ENCODE measurements around the gene WWC2. TPM values are rescaled to one million over a fixed set of nuclear protein-coding genes. Genes with fewer than 3 reads are reported as not detected.

The WWC2 gene
- total RNA-seq, 1 donor from 2014 or later = 0.47 TPM

GRCh38 chr4:183345261-183345660 is 246.2 kb downstream of the WWC2 start:
- POLR2A ChIA-PET = no interaction called here
- TF ChIP-seq CTCF (IDR thresholded peaks at IDR 0.05) = no peak
- intact Hi-C loops (cut with micrococcal nuclease) = no loop called here
- H3K27ac Mint-ChIP-seq = no peak overlapping the region
- H3K4me1 Mint-ChIP-seq = peaks cover 2% of the 10 kb centered on the region
- CTCF ChIA-PET = no interaction called here
- DNase-seq = no peak
- peaks cover 11% of the 10 kb centered on the region for H3K27me3 Mint-ChIP-seq
- no peaks in the 10 kb centered on the region for H3K36me3 Mint-ChIP-seq (ENCODE audit: low read depth)
- no peak for ATAC-seq (ENCODE audit: low read depth)
- no peak overlapping the region for H3K4me3 Mint-ChIP-seq
- no peaks in the 10 kb centered on the region for H3K9me3 Mint-ChIP-seq

- Mint-ChIP-seq H3K9me3 (no peaks in the 10 kb centered on the region), H3K27me3 (peaks cover 14% of the 10 kb centered on the region), H3K4me3 (no peak overlapping the region), H3K36me3 (ENCODE audit: low read depth) (no peaks in the 10 kb centered on the region), H3K4me1 (peaks cover 2% of the 10 kb centered on the region), H3K27ac (no peak overlapping the region)
- DNase-seq (no peak), ATAC-seq (ENCODE audit: low read depth) (no peak)
- no peak for TF ChIP-seq CTCF (IDR thresholded peaks at IDR 0.05)
- intact Hi-C loops (cut with micrococcal nuclease) = no loop called here
- ChIA-PET CTCF (no interaction called here), POLR2A (no interaction called here)
These were observed 248.1 kb downstream of the WWC2 start for GRCh38 chr4:183347146-183347545.

GRCh38 chr4:183347566-183347965 is 248.5 kb downstream of the WWC2 start:
- Mint-ChIP-seq H3K27ac (no peak overlapping the region), H3K9me3 (no peaks in the 10 kb centered on the region), H3K4me1 (peaks cover 2% of the 10 kb centered on the region), H3K4me3 (no peak overlapping the region), H3K36me3 (ENCODE audit: low read depth) (no peaks in the 10 kb centered on the region), H3K27me3 (peaks cover 14% of the 10 kb centered on the region)
- CTCF ChIA-PET = no interaction called here
- ATAC-seq (ENCODE audit: low read depth) (no peak), DNase-seq (no peak)
- intact Hi-C loops (cut with micrococcal nuclease) = no loop called here
- POLR2A ChIA-PET = no interaction called here
- no peak for TF ChIP-seq CTCF (IDR thresholded peaks at IDR 0.05)

- TF ChIP-seq CTCF (IDR thresholded peaks at IDR 0.05) = no peak
These were observed 249.1 kb downstream of the WWC2 start for GRCh38 chr4:183348136-183348535.

GRCh38 chr4:183348706-183349659 is 249.9 kb downstream of the WWC2 start:
- no peak for ATAC-seq (ENCODE audit: low read depth)
- peaks cover 11% of the 10 kb centered on the region for H3K27me3 Mint-ChIP-seq
- no peaks in the 10 kb centered on the region for H3K36me3 Mint-ChIP-seq (ENCODE audit: low read depth)
- no peak for DNase-seq
- no peak overlapping the region for H3K4me3 Mint-ChIP-seq
- intact Hi-C loops (cut with micrococcal nuclease) = no loop called here
- no peaks in the 10 kb centered on the region for H3K9me3 Mint-ChIP-seq
- ChIA-PET POLR2A (no interaction called here), CTCF (no interaction called here)
- no peak overlapping the region for H3K27ac Mint-ChIP-seq
- H3K4me1 Mint-ChIP-seq = no peaks in the 10 kb centered on the region
- no peak for TF ChIP-seq CTCF (IDR thresholded peaks at IDR 0.05)

More at GRCh38 chr4:183348136-183348535, 249.1 kb downstream of the WWC2 start:
- Mint-ChIP-seq H3K27ac (no peak overlapping the region), H3K4me3 (no peak overlapping the region), H3K27me3 (peaks cover 12% of the 10 kb centered on the region), H3K4me1 (peaks cover 2% of the 10 kb centered on the region), H3K9me3 (no peaks in the 10 kb centered on the region), H3K36me3 (ENCODE audit: low read depth) (no peaks in the 10 kb centered on the region)
- ChIA-PET CTCF (no interaction called here), POLR2A (no interaction called here)
- DNase-seq (no peak), ATAC-seq (ENCODE audit: low read depth) (no peak)
- intact Hi-C loops (cut with micrococcal nuclease) = no loop called here
